DMS53 treated with DMSO at 0.1 percent for 48 hours (cell line): ENCODE data around the gene PLXNB3.
"Not testable (repeated sequence)": the region's sequence is repeated elsewhere in the genome, so short reads cannot be mapped to it uniquely, and the experiment has no call there.

Source experiments
- DNase-seq: peaks from one replicate; lab custom pipeline; 2025; ENCODE audit not compliant: unreplicated experiment; lab: John Stamatoyannopoulos, UW

Gene PLXNB3

GRCh38 chrX:153732401-153732800 lies 31.6 kb upstream of the PLXNB3 start:
- DNase-seq, result no peak

GRCh38 chrX:153733651-153734240 lies 30.3 kb upstream of the PLXNB3 start:
- no peak for DNase-seq

GRCh38 chrX:153734871-153735270 lies 29.2 kb upstream of the PLXNB3 start:
- DNase-seq, result no peak

GRCh38 chrX:153735274-153735673 lies 28.8 kb upstream of the PLXNB3 start:
- no peak for DNase-seq

GRCh38 chrX:153736071-153736820 lies 27.8 kb upstream of the PLXNB3 start:
- DNase-seq, result no peak

GRCh38 chrX:153736871-153737441 lies 27.1 kb upstream of the PLXNB3 start:
- DNase-seq, result no peak

- DNase-seq, result no peak
Observed at GRCh38 chrX:153738056-153738605, 25.9 kb upstream of the PLXNB3 start.

GRCh38 chrX:153739754-153740486 lies 24.1 kb upstream of the PLXNB3 start:
- no peak for DNase-seq

- no peak for DNase-seq
Observed at GRCh38 chrX:153740631-153741222, 23.3 kb upstream of the PLXNB3 start.

GRCh38 chrX:153741446-153741845 lies 22.6 kb upstream of the PLXNB3 start:
- no peak for DNase-seq

GRCh38 chrX:153742111-153742510 lies 21.9 kb upstream of the PLXNB3 start:
- DNase-seq, result not testable (repeated sequence)

GRCh38 chrX:153742796-153743467 lies 21.1 kb upstream of the PLXNB3 start:
- DNase-seq, result not testable (repeated sequence)

GRCh38 chrX:153743468-153744209 lies 20.4 kb upstream of the PLXNB3 start:
- DNase-seq, result peak; percentile 57

- peak; percentile 35 for DNase-seq
Observed at GRCh38 chrX:153744210-153745066, 19.6 kb upstream of the PLXNB3 start.

- DNase-seq, result not testable (repeated sequence)
Observed at GRCh38 chrX:153745067-153745433, 19.0 kb upstream of the PLXNB3 start.

- DNase-seq, result no peak
Observed at GRCh38 chrX:153746359-153746758, 17.7 kb upstream of the PLXNB3 start.

- DNase-seq, result not testable (repeated sequence)
Observed at GRCh38 chrX:153746991-153747390, 17.1 kb upstream of the PLXNB3 start.

GRCh38 chrX:153749017-153749416 lies 15.0 kb upstream of the PLXNB3 start:
- not testable (repeated sequence) for DNase-seq
